Measurements from ENCODE around the gene SLC22A16.

DNA sequence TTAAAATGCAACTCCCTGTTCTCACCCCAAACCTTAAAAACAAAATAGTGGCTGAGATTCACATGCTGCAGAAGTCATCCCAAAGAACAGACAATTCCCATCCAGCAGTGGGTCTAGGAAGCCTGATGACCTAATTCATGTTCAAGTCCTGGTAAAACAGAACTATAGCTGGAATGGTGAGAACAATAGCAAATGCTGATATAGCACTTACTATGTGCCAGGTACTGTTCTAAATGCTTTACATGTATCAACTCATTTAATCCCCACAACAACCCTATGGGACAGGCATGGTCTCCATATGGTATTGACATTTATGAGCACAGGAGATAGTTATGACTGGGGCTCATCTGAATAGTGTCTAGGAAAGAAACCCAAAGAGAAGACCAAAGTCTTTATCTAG lies 66.6 kb downstream of the SLC22A16 start:
- TF ChIP-seq, protein P1, sequence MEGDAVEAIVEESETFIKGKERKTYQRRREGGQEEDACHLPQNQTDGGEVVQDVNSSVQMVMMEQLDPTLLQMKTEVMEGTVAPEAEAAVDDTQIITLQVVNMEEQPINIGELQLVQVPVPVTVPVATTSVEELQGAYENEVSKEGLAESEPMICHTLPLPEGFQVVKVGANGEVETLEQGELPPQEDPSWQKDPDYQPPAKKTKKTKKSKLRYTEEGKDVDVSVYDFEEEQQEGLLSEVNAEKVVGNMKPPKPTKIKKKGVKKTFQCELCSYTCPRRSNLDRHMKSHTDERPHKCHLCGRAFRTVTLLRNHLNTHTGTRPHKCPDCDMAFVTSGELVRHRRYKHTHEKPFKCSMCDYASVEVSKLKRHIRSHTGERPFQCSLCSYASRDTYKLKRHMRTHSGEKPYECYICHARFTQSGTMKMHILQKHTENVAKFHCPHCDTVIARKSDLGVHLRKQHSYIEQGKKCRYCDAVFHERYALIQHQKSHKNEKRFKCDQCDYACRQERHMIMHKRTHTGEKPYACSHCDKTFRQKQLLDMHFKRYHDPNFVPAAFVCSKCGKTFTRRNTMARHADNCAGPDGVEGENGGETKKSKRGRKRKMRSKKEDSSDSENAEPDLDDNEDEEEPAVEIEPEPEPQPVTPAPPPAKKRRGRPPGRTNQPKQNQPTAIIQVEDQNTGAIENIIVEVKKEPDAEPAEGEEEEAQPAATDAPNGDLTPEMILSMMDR (IDR thresholded peaks at IDR 0.05), result no peak
- TF ChIP-seq POLR2A (IDR thresholded peaks at IDR 0.05), result no peak
